ENCODE measurements around the gene ARHGAP1.
"Not testable (repeated sequence)": the region's sequence is repeated elsewhere in the genome, so short reads cannot be mapped to it uniquely, and the experiment has no call there.

Gene ARHGAP1

DNA sequence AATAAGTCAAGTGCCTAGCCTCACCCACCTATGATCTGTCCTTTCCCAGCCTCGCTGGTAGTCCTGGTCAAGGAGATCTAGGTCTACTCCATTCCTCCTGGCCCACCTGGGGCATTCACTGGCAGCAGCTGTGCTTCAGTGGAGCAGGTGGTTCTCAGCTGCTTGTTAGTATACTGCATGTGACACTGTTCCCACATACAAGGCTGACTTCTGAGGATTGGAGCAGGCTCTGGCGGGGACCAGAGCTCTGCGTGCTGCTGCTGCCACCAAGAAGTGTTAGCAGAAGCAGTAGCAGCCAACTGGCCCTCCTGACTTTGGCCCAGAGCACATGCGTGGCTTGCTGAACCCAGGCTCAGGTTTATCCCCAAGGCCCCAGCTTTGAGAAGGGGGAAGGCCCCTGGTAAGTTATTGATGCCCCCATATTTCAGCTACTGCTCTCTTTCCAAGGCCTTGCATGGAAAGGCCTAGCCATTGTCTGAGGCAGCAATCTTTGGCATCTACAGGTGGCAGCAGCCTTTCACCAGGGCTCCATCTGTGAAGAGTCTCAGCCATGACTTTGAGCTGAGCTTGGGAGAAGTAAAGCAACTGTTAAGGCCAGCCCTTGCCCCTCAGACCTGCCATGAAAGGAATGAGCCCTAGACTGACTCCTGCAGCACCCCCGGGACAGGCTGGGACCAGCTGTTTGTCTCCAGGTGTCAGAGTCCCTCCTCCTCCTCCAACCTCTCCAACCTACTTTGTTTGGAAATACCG is 26.5 kb downstream of the ARHGAP1 start:
- DNase-seq (ENCODE audit: low spot score): no peak

DNA sequence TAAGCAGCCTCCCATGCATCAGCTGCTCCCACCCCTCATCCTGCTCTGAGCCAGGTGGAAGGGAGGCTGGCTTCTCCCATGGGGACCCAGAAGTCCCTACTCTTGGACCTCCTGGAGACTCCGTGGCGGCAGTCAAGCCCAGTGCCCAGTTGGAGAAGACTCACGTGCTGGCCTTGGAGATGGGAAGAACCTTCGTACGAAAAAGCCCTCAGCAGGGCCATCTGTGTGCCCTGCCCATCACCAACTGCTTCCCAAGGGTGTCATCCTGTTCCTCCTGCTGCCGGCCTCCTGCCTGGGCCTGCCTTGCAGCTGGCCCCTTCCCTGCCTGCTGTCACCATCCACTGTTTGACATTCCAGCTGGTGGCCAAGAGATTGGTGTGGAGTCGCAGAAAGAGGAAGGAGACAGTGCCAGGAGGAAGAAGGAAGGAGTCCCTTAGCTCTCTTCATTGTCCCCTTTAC is 28.0 kb downstream of the ARHGAP1 start:
- DNase-seq (ENCODE audit: low spot score): no peak

DNA sequence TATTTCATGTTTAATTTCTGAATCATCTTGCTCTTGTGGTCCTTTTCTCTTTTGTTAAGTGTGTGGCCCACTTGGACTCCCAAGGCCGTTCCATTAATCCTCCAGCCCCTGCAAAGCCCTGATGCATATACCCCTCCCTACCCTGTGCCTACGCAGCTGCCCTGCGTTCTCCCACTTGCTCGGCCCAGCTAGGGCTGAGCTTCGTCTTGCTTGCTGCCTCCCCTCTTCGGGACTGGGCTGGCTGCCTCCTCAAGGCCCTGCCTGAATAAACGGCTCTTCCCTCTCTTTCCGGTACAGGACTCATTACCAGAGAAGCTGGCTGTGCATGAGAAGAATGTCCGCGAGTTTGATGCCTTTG is 28.5 kb downstream of the ARHGAP1 start:
- DNase-seq (ENCODE audit: low spot score): no peak

DNA sequence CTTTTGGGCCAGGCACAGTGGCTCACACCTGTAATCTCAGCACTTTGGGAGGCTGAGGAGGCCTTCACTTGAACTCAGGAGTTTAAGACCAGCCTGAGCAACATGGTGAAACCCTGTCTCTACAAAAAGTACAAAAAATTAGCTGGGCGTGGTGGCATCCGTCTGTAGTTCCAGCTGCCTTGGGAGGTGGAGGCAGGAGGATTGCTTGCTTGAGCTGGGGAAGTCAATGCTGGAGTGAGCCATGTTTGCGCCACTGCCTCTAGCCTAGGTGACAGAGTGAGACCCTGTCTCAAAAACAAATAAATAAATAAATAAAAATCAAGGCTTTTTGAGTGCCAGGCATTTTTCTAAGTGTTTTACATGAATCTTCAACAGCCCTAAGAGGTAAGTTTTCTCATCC is 29.9 kb downstream of the ARHGAP1 start:
- not testable (repeated sequence) for DNase-seq (ENCODE audit: low spot score)

DNA sequence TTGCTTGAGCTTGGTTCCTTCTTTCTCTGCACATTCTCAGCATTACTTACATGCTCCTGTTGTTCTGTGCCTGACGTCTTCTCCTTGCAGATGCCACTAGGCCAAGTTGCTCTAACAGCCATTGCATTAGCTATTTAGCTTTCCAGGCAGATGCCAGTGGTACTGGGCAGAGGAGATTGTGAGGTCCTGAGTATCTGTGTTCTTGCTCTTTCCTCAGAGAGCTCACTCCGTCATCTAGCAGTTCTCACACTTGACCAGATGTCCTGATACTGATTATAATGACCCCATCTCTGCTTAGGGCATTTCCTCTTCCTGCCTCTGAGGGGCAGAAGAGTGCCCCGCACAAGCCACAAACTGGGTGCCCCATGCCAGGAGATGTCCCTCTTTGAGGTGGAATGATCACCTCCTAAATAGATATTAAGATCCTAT is 30.7 kb downstream of the ARHGAP1 start:
- DNase-seq (ENCODE audit: low spot score): no peak

DNA sequence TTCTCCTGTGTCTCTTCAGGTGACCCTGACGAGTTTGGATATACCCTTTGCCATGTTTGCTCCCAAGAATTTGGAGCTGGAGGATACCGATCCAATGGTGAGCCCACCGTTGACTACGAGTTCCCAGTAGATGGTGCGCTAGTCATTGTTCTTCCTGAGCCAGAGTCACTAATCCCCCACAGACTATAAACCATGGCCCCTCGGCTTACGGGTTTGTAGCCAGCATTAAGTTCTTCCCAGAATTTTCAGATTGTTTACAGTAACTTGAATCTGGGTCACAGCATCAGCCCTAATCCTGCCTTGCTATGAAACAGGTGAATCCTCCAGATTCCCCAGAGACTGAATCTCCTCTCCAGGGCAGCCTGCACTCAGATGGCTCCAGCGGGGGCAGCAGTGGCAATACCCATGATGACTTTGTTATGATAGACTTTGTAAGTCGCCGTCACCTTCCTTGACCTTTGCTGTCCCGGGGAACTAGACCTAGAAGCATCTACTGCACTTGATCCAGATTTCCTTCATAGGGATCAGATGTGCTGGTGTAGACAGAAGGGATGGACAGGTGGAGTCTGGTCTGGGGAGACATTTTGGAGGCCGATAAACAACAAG is 31.8 kb downstream of the ARHGAP1 start:
- no peak for DNase-seq (ENCODE audit: low spot score)

DNA sequence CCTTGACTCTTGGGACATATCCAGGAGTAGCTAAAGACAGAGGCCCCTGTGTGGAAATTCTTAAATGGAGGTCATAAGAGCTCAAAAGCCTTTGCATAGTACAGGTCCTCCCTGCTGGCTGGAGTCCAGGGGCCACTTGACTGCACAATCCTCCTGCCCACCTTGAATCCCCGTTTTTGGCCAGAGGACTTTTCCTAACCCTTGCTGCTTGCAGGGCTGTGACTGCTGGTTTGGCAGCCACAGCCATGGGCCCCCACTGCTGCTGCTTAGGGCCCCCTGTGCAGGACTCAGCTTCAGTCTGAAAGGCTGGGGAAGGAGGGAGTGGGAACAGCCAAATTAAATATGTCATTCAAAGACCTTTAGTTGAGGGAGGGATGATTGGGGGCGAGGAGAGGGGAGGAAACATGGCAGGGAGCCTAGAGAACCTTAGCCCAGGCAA is 33.4 kb downstream of the ARHGAP1 start:
- DNase-seq (ENCODE audit: low spot score): no peak

DNA sequence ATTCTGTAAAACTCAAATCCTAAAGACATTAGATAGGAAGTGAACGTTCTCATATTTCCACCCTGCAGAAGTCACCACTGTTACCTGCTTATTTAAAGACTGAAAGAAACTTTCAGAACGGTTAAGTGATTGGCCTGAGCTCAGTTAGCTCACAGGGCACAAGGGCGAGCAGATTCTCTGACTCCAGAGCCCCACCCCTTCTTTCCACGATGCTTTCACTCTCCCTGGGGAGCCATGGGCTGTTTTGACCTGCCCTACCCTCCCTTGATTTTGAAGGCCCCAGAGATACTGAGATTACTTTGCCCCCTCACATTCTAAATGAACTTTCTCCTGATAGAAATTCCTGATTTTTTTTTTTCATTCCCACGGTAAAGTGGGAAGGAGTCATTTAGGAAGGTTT is 33.9 kb downstream of the ARHGAP1 start:
- no peak for DNase-seq (ENCODE audit: low spot score)

DNA sequence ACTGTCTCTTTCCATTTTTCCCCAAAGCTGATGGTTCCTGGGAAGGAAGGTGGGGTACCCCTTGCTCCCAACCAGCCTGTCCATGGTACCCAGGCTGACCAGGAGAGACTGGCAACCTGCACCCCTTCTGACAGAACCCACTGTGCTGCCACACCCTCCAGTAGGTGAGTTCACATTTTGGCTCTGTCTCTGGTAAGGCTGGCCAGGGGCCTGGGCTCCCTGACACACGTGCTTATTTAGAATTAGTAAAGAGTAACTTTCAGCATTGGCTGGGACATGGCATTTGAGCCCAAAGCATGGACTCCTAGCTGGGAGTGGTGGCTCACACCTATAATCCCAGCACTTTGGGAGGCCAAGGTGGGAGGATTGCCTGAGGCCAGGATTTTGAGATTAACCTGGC is 35.1 kb downstream of the ARHGAP1 start:
- no peak for DNase-seq (ENCODE audit: low spot score)

DNA sequence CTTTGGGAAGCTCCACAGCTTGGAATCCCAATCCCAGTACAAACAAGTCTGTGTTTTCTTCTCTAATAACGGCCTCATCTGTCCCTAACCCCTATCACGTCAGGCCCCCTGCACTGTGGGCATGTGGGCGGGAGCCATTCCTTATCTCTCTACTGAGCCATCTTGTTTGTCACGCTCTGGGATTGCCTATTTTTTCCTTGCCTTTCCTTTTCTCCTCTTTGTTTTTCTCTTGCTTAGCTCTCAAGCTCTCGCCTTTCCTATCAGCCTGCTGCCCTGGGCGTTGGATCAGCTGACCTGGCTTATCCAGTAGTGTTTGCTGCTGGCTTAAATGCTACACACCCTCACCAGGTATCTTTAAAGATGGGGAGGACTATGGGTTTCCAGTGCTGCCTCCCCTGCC is 35.8 kb downstream of the ARHGAP1 start:
- no peak for DNase-seq (ENCODE audit: low spot score)

DNA sequence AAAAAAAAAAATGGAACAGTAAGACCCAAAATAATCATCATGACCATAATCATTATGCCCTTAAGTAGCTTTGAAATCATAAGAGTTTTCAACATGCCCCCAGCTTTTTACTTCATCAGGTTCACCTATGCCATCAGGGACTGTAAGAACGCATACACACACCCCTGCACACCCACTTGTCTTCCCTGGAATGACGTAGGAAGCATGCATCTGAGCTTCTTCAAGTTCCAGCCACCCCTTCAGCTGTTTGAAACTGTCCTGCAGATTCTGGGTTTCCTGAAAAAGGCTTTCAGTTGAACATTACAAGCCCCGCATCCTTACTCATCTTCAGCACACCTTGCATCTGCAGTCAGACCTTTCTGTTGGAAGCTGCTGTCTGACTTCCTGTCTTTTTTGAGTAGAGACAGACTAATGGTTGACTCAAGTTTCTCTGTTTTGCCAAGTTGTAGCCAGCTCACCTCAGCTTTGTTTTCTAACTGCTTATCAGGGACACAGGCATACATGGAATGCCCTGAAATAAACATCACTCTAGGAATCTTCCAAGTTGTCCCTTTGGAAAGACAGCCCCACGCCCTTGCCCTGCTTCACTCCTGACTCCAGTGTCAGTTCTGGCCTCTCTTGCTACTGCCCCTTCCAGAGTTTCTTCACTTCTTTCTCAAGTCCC is 37.0 kb downstream of the ARHGAP1 start:
- no peak for DNase-seq (ENCODE audit: low spot score)

DNA sequence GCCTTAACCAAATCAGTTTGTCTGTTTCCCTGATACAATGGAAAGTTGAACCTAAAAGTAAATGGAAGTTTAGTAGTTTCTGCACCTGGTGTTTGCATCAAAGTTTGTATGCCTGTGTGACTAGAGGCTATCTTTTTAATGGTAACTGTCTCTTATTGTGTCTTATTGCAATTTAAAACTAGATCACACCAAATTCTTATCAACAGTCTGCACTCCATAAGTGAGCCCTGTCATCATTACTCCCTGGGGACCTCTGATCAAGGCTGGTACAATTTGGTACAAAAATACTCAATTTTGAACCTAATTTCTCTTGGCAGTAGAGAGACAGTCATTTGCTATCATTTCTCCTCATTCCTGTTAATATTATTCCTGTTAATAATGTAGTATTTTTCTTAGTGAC is 38.1 kb downstream of the ARHGAP1 start:
- no peak for DNase-seq (ENCODE audit: low spot score)

DNA sequence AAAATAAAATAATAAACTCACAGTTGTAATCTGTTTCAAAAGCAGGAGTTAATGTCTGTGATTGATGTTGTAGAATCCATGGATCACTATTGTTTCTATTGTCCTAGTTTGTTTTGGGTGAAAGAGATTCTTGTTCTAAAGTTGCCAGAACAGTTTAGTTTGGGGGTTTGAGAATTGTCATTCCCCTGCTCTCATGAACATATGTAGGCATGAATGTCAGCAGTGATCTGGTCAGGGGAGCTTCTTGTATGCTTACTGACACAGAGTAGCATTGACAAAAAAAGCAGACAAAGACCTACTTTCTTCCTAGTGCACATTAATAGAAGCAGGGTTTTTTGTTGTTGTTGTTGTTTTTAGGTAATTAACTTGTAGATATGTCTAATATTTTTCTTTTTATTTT is 38.6 kb downstream of the ARHGAP1 start:
- no peak for DNase-seq (ENCODE audit: low spot score)

DNA sequence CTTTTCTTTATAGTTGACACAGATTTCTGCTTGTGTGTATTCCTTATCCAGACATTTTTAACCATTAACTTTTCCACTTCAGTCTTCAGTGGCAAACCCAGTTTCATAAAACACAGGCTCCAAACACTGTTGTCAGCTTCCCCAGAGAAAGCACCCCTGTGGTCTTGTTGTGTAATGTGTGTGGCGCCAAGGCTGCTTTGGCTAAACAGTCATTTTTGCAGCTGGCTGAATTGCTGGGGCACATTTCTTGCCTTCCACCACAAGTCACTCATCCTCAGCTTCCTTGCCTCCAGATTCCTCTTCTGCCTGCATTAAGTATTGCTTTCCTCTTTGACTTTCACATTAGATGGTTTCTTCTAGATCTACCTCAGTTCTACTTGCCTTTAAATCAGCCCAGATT is 40.5 kb downstream of the ARHGAP1 start:
- DNase-seq (ENCODE audit: low spot score): no peak

DNA sequence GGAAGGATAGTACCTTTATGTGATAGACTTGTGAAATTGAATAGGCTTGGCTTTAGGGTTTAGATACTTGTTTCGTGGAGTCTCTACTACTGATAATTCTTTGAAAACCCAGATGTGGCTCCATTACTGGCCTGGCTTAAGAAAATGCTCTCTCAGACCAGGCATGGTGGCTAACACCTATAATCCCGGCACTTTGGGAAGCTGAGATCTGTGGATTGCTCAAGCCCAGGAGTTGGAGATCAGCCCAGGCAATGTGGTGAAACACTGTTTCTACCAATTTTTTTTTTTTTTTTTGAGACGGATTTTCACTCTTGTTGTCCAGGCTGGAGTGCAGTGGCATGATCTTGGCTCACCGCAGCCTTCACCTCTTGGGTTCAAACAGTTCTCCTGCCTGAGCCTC is 42.2 kb downstream of the ARHGAP1 start:
- no peak for DNase-seq (ENCODE audit: low spot score)

DNA sequence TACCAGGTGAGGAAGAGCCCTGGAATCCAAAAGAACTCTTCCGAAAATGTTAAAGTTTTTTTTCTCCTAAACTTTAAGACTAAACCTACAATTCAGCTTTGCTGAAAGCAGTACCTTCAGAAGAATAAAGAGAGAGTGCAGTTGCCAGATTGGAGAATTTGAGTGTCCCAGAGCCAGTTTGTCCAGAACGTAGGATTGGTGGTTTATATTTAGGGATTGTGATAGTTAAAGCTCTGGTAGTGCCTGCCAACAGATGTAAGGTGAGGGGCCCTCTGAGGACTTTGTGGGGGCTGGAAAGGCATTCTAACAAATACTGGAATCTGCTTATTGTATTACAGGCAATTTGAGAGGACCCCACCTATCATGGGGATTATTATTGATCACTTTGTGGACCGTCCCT is 43.2 kb downstream of the ARHGAP1 start:
- no peak for DNase-seq (ENCODE audit: low spot score)

DNA sequence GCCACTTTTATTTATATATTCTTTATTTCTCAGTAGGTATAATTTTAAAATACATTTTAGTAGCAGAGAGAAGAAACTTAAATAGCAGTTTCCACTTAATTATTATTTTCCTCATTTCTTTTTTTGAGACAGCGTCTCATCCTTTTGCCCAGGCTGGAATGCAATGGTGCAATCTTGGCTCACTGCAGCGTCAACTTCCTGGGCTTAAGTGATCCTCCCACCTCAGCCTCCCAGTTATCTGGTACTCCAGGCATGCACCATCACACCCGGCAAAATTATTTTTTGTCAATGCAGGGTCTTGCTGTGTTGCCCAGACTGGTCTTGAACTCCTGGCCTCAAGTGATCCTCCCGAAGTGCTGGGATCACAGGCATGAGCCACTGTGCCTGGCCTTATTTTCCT is 44.8 kb downstream of the ARHGAP1 start:
- no peak for DNase-seq (ENCODE audit: low spot score)

DNA sequence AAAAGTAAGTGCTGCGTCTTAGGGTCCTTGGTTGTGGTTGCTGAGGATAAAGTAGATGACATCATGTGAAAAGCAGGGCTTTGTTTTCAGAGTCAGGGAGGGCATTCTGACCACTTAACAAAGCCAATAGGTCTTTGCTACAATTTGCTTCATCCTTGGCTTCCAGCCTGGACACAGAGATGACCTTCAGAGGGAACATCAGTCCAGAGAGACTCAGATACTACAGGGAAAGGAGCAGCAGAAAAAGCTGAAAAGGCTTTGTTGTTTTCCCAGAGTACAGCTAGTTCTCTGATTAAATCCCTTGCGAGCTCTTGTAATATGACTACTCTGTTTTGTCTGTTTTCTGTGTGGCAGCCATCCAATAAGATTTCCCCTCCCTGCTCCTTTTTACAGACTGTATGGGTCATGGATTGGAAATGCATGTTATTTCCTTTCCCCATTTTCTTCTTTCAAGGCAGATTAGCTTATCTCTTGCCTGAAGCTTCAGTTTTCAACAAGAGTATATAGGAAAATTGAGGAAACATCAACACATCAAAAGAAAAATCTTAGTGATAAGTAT is 51.2 kb downstream of the ARHGAP1 start:
- no peak for DNase-seq (ENCODE audit: low spot score)

DNA sequence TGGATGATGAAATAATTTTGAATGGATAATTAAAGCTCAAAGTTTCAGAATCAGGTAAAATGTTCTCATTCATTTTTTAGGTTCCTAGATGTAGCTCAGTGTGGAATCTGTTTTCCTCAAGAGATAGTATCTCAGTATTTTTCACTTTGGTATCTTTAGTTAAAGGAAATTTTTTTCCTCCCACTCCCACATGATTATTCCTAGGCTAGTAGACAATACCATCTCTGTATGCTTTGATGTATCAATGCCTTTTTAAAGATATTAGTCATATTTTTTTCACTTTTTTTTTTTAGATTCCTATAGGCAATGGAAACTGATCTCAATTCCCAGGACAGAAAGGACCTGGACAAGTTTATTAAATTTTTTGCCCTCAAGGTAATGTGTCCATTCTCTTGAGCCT is 56.4 kb downstream of the ARHGAP1 start:
- DNase-seq (ENCODE audit: low spot score): no peak

DNA sequence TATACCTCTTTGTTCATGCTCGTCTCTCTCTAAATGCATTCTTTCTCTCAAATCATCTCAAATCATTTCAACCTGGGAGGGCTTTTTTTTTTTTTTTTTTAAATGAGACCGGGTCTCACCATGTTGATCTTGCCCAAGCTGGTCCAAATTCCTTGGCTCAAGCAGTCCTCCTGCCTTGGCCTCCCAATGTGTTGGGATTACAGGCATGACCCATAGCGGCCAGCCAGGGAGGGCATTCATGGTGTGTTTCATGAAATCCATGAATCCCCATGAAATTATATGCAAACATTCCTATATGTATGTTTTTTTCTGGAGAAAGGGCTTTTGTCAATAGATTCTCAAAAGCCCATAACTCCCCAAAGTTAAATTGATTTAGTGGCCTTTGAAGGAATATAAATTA is 56.9 kb downstream of the ARHGAP1 start:
- DNase-seq (ENCODE audit: low spot score): no peak

DNA sequence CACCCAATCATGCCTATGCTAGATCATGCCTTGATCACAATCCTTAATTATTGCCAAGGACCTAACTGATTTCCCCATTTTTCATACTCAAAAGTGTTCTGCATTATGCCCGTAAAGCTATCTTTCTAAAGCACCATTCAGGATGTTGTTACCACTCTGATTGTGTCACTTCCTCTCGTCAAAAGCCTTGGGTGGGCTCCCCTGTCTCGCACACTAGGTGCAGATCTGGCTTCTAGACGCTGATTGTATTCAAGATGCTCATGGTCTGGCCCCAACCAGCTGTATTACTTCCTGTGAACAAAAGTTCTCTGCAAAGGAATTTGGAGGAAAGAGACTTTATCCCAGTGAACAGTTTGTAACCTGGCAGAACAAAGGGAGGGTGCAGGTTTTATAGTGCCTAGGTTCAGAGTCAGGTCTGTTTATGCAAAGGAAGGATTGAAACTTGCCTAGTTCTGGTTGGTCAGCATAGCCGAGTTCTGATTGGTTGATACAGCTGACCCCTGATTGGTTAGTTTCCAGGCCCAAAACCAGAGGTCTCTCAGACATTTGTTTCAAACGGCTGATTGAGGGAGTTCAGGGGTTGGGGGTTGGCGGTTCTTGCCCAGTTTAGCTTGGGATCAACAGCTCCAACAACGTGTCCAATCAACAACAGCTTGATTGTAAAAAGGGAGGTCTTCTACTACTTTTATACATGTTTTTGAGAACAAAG is 57.6 kb downstream of the ARHGAP1 start:
- no peak for DNase-seq (ENCODE audit: low spot score)

DNA sequence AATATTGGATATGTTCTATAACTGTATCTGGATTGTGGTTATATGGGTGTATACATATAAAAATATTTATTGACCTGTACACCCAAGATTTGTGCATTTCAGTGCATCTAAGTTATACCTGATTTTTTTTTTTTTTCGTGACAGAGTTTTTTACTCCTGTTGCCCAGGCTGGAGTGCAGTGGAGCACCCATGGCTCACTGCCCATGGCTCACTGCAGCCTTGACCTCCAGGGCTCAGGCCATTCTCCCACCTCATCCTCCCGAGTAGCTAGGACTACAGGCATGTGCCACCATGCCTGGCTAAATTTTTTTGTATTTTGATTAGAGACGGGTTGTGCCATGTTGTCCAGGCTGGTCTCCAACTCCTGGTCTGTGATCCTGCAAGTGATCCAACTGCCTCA is 58.8 kb downstream of the ARHGAP1 start:
- no peak for DNase-seq (ENCODE audit: low spot score)

Measured in HuH-7.5 (cell line).